ENCODE data around the gene SLC4A2. TPM values are rescaled to one million over a fixed set of nuclear protein-coding genes. Genes with fewer than 3 reads are reported as not detected.

Gene SLC4A2
- total and polyA plus RNA-seq, 2 of the 8 experiments (the other 6 are each of a cell fraction or from before 2014, with no cell fraction given) = 72.6 to 147 TPM

DNA sequence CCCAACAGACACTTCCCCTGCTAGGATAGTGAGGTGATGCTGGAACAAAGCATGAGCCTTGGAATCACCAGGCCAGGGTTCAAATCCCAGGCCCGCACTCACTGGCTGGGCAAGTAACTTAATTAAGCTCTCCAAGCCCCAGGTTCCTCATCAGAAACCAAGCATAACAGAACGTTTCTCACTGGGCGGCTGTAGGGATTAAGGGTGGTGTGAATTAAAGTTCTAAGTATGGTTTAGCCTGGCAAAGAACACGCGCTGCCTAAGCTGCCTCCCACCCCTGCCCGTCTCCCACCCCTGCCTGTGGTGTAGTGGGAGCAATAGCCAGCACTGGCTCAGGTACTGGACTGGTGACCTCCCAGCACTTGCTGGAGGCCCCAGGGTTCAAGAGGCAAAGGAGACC, 5.6 kb downstream of the SLC4A2 start (continued):
- TF ChIP-seq SIN3A (conservative IDR thresholded peaks at IDR 0.05 in 1 of 2, IDR thresholded peaks at IDR 0.05 in 1 of 2; ENCODE audit: low read depth in 1 of 2, low read length in 2 of 2) = no peak
- no peak for TF ChIP-seq BRCA1 (IDR thresholded peaks at IDR 0.05; ENCODE audit: low read depth, low read length)
- no peak for TF ChIP-seq SIRT6 (IDR thresholded peaks at IDR 0.05; ENCODE audit: low read length)
- no peak for TF ChIP-seq CTBP2 (IDR thresholded peaks at IDR 0.05; ENCODE audit: borderline replicate concordance, insufficient read depth, insufficient read length, low read length)
- TF ChIP-seq, protein P1, sequence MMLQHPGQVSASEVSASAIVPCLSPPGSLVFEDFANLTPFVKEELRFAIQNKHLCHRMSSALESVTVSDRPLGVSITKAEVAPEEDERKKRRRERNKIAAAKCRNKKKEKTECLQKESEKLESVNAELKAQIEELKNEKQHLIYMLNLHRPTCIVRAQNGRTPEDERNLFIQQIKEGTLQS (IDR thresholded peaks at IDR 0.05; ENCODE audit: insufficient read depth, low read depth, low read length) = no peak
- no peak for TF ChIP-seq SP4 (IDR thresholded peaks at IDR 0.05; ENCODE audit: low read length)
- TF ChIP-seq SP2 (IDR thresholded peaks at IDR 0.05; ENCODE audit: low read length) = no peak

Data from H1 (cell line).